ENCODE results near the gene TBC1D22A. TPM values are rescaled to one million over a fixed set of nuclear protein-coding genes. Genes with fewer than 3 reads are reported as not detected.

TBC1D22A gene
- total RNA-seq, 2 experiments from 2014 or later, result 22.3 to 43.9 TPM

GRCh38 chr22:46801826-46802607, 39.6 kb downstream of the TBC1D22A start:
- Histone ChIP-seq H4K20me1 (ENCODE audit: insufficient read depth, low read length) (0 out of 2 replicates have a peak, but pooled peaks cover 3% of the 10 kb centered on the region), H3K27ac (ENCODE audit: low read depth, low read length, poor library complexity, severe bottlenecking) (no peak overlapping the region), H3K4me2 (ENCODE audit: low read length) (no peak overlapping the region), H3K79me2 (ENCODE audit: insufficient read depth, low read depth, low read length) (0 out of 2 replicates have a peak, but pooled peaks cover 3% of the 10 kb centered on the region), H3K4me1 (ENCODE audit: insufficient read depth, low read length, poor library complexity, severe bottlenecking) (peaks cover 7% of the 10 kb centered on the region), H3K4me3 (ENCODE audit: low read depth, low read length, poor library complexity, severe bottlenecking) (no peak overlapping the region), H3K9me2 (ENCODE audit: insufficient read depth, low read length) (no peaks in the 10 kb centered on the region), H3K36me3 (ENCODE audit: insufficient read depth, low read length) (peaks cover 81% of the 10 kb centered on the region), H2AFZ (ENCODE audit: low read length) (no peak overlapping the region), H3K9me3 (ENCODE audit: low read length) (no peaks in the 10 kb centered on the region)
- TF ChIP-seq CTCF (conservative IDR thresholded peaks at IDR 0.05; ENCODE audit: low read length) (no peak), EZH2phosphoT487 (IDR thresholded peaks at IDR 0.05; ENCODE audit: borderline replicate concordance, low read depth, low read length) (no peak)
- intact Hi-C loops (cut with micrococcal nuclease; ENCODE audit: unreplicated experiment), result no loop called here
- no TSS peak for BruUV-seq (replicated peaks)
- POLR2A ChIA-PET, result interaction anchor here (0.7 to 1.7 kb wide), 3 partner anchors 35 to 41 kb away, joined by 3 to 5 read pairs (median 3); no protein-coding TSS in a partner anchor
- DNase-seq (ENCODE audit: low spot score), result no peak
- CTCF ChIA-PET (ENCODE audit: unreplicated experiment), result interaction anchor here (1.1 to 2.3 kb wide), 2 partner anchors 27 to 43 kb away, joined by 3 to 19 read pairs; no protein-coding TSS in a partner anchor

- Histone ChIP-seq H3K4me2 (ENCODE audit: low read length) (no peak overlapping the region), H3K4me1 (ENCODE audit: insufficient read depth, low read length, poor library complexity, severe bottlenecking) (peaks cover 7% of the 10 kb centered on the region), H4K20me1 (ENCODE audit: insufficient read depth, low read length) (0 out of 2 replicates have a peak, but pooled peaks cover 3% of the 10 kb centered on the region), H3K79me2 (ENCODE audit: insufficient read depth, low read depth, low read length) (0 out of 2 replicates have a peak, but pooled peaks cover 3% of the 10 kb centered on the region), H2AFZ (ENCODE audit: low read length) (no peak overlapping the region), H3K27ac (ENCODE audit: low read depth, low read length, poor library complexity, severe bottlenecking) (no peak overlapping the region), H3K9me3 (ENCODE audit: low read length) (no peaks in the 10 kb centered on the region), H3K4me3 (ENCODE audit: low read depth, low read length, poor library complexity, severe bottlenecking) (no peak overlapping the region), H3K9me2 (ENCODE audit: insufficient read depth, low read length) (no peaks in the 10 kb centered on the region), H3K36me3 (ENCODE audit: insufficient read depth, low read length) (peaks cover 81% of the 10 kb centered on the region)
- intact Hi-C loops (cut with micrococcal nuclease; ENCODE audit: unreplicated experiment), result no loop called here
- CTCF ChIA-PET (ENCODE audit: unreplicated experiment), result interaction anchor here (2.3 kb wide), 1 partner anchor 28 kb away, joined by 19 read pairs; no protein-coding TSS in a partner anchor
- TF ChIP-seq EZH2phosphoT487 (IDR thresholded peaks at IDR 0.05; ENCODE audit: borderline replicate concordance, low read depth, low read length) (no peak), CTCF (conservative IDR thresholded peaks at IDR 0.05; ENCODE audit: low read length) (no peak)
- no TSS peak for BruUV-seq (replicated peaks)
- DNase-seq (ENCODE audit: low spot score), result no peak
- POLR2A ChIA-PET, result interaction anchor here (1.7 kb wide), 1 partner anchor 35 kb away, joined by 3 read pairs; no protein-coding TSS in a partner anchor
Observed at GRCh38 chr22:46802608-46803027, 40.2 kb downstream of the TBC1D22A start.

Measured in OCI-LY7 (cell line).